K562 (cell line): Measurements from ENCODE around the gene SERPINE1. TPM values are rescaled to one million over a fixed set of nuclear protein-coding genes. Genes with fewer than 3 reads are reported as not detected.

Experiments
- ATAC-seq: fragments of 200-7000 bp; cut with Tn5 transposase; 3 replicates; pipeline ENCODE4 v1.9.1; 2020; ENCODE audit warnings: moderate library complexity
- BruUV-seq: library from RNA; stranded (reverse); fragments of 400-500 nt; replicated peaks from 2 replicates; lab custom pipeline; 2021; lab: Mats Ljungman, UMichigan
- CTCF ChIA-PET: fragments of 300-600 bp; formaldehyde crosslinking; extraction: SDS; loops from one replicate; lab custom pipeline; 2021; ENCODE audit warnings: low intra/inter-chr PET ratio; lab: Yijun Ruan, JAX
- POLR2A ChIA-PET: fragments of 300-600, 350-650 bp; sonication (Branson Sonifier 250); formaldehyde crosslinking; extraction: SDS; loops from one replicate; lab custom pipeline; 2021; ENCODE audit warnings: antibody characterized with exemption, inconsistent platforms; lab: Yijun Ruan, JAX
- DNase-seq, 4 experiments: peaks; one replicate each; pipeline versions ENCODE4 v3.0.0 to v3.0.0-alpha.2; 2011 to 2018; ENCODE audit warnings: low spot score in 3 of 4, mixed read lengths in 3 of 4; ENCODE audit errors: extremely low read depth in 1 of 4
- FAIRE-seq: peaks from 2 replicates; lab custom pipeline; 2011; peaks lifted over from hg19 to GRCh38; lab: Jason Lieb, UNC
- H2AFZ ChIP-seq: 2 replicates; pipeline ENCODE4 v1.6.0; 2011; ENCODE audit warnings: low read depth, low read length, control low read depth, inconsistent platforms
- H3K27ac ChIP-seq: fragments of 200-600 bp; 3 replicates; pipeline ENCODE4 v1.8.0; 2011; ENCODE audit warnings: low read depth, mild to moderate bottlenecking, control low read depth, inconsistent platforms, low read length, moderate library complexity, mixed read lengths; ENCODE audit errors: extremely low read depth
- H3K27me3 ChIP-seq, 2 experiments: fragments of 300-600 bp in 1 of 2; 2 replicates in 1 of 2; 3 replicates in 1 of 2; pipeline versions ENCODE4 v1.6.0 to v1.8.0; 2011; ENCODE audit warnings: inconsistent platforms in 2 of 2, low read length in 2 of 2, mild to moderate bottlenecking in 1 of 2, mixed read lengths in 1 of 2, moderate library complexity in 1 of 2; ENCODE audit not compliant: control insufficient read depth in 2 of 2, insufficient read depth in 2 of 2
- H3K36me3 ChIP-seq: fragments of 300-600 bp; 3 replicates; pipeline ENCODE4 v1.8.0; 2011; ENCODE audit warnings: mild to moderate bottlenecking, low read length, inconsistent platforms; ENCODE audit not compliant: control insufficient read depth, insufficient read depth
- H3K4me1 ChIP-seq, 2 experiments: fragments of 200-600 bp in 1 of 2; replicated peaks in 1 of 2; 2 replicates in 1 of 2; 3 replicates in 1 of 2; pipeline versions ENCODE4 v1.5.1 to v1.8.0; 2011; ENCODE audit warnings: inconsistent platforms in 2 of 2, low read length in 2 of 2, mild to moderate bottlenecking in 1 of 2, mixed read lengths in 1 of 2, moderate library complexity in 1 of 2; ENCODE audit not compliant: control insufficient read depth in 2 of 2, insufficient read depth in 2 of 2
- H3K4me2 ChIP-seq: 2 replicates; pipeline ENCODE4 v1.6.1; 2011; ENCODE audit warnings: low read length, control low read depth, inconsistent platforms, mixed read lengths; ENCODE audit not compliant: insufficient read depth
- H3K4me3 ChIP-seq: fragments of 200-600 bp; sonication (generic), shearing (Covaris generic); 2 replicates; pipeline ENCODE4 v1.5.1; 2016; ENCODE audit warnings: control low read depth, inconsistent platforms
- H3K79me2 ChIP-seq: fragments of 200-600 bp; 3 replicates; pipeline ENCODE4 v1.8.0; 2011; ENCODE audit warnings: low read length, inconsistent platforms; ENCODE audit not compliant: control insufficient read depth, insufficient read depth
- H3K9ac ChIP-seq, 2 experiments: 2 replicates each; pipeline versions ENCODE4 v1.6.0 to v1.6.1; 2011; ENCODE audit warnings: low read depth in 2 of 2, low read length in 2 of 2, control low read depth in 1 of 2, inconsistent platforms in 1 of 2, mild to moderate bottlenecking in 1 of 2, mixed read lengths in 1 of 2; ENCODE audit not compliant: insufficient read depth in 1 of 2
- H3K9me1 ChIP-seq: one replicate; pipeline ENCODE4 v1.6.0; 2011; ENCODE audit warnings: inconsistent platforms, mild to moderate bottlenecking, low read length, moderate library complexity; ENCODE audit not compliant: control insufficient read depth, insufficient read depth
- H3K9me3 ChIP-seq: replicated peaks from 2 replicates; pipeline ENCODE4 v1.5.1; 2011; ENCODE audit warnings: low read depth, low read length, inconsistent platforms; ENCODE audit not compliant: control insufficient read depth, insufficient read depth
- H4K20me1 ChIP-seq: replicated peaks from 2 replicates; pipeline ENCODE4 v1.6.1; 2011; ENCODE audit warnings: low read length, inconsistent platforms, mixed read lengths; ENCODE audit not compliant: control insufficient read depth, insufficient read depth
- ARID1B ChIP-seq: fragments of 450-650 bp; IDR thresholded peaks from 2 replicates; pipeline ENCODE4 v1.6.1; 2016; ENCODE audit warnings: antibody characterized with exemption, mild to moderate bottlenecking, inconsistent platforms
- ASH1L ChIP-seq: fragments of 450-650 bp; IDR thresholded peaks from 2 replicates; pipeline ENCODE4 v1.6.1; 2018; ENCODE audit warnings: borderline replicate concordance, mild to moderate bottlenecking, low read depth; ENCODE audit not compliant: partially characterized antibody
- CREM ChIP-seq: IDR thresholded peaks from 2 replicates; pipeline ENCODE4 v1.6.1; 2014; ENCODE audit warnings: antibody characterized with exemption, low read depth
- DLX4 ChIP-seq: fragments of 250-450 bp; sonication (Bioruptor Pico); IDR thresholded peaks from 2 replicates; pipeline ENCODE4 v1.6.1; 2021; ENCODE audit warnings: mild to moderate bottlenecking
- FOSL1 ChIP-seq: fragments of 200-800 bp; sonication (Bioruptor generic); conservative IDR thresholded peaks from 2 replicates; pipeline ENCODE4 v1.6.1; 2016; ENCODE audit warnings: missing genetic modification characterization, missing compliant biosample characterization
- FOXP1 ChIP-seq: sonication (generic); formaldehyde crosslinking; IDR thresholded peaks from 2 replicates; pipeline ENCODE4 v1.8.0; 2022; ENCODE audit warnings: mild to moderate bottlenecking, missing genetic modification reagents
- HEY1 ChIP-seq: fragments of 250-450 bp; sonication (Bioruptor Pico); IDR thresholded peaks from 2 replicates; pipeline ENCODE4 v1.5.0; 2020; ENCODE audit warnings: mild to moderate bottlenecking, moderate library complexity, borderline replicate concordance
- HOMEZ ChIP-seq: fragments of 250-450 bp; sonication (Bioruptor Pico); IDR thresholded peaks from 2 replicates; pipeline ENCODE4 v1.4.0; 2020; ENCODE audit warnings: mild to moderate bottlenecking, moderate library complexity
- JUN ChIP-seq, 2 experiments: sonication (generic) in 1 of 2; formaldehyde crosslinking in 1 of 2; IDR thresholded peaks; 2 replicates each; pipeline versions ENCODE4 v1.6.1 to v1.8.0; 2012 to 2022; ENCODE audit warnings: borderline replicate concordance in 2 of 2, mild to moderate bottlenecking in 2 of 2, improper control_type of control experiment in 1 of 2, low read depth in 1 of 2, low read length in 1 of 2, missing genetic modification reagents in 1 of 2
- KDM1A ChIP-seq, 2 experiments: fragments of 450-650 bp; IDR thresholded peaks; 2 replicates each; pipeline ENCODE4 v1.6.1; 2016; ENCODE audit warnings: mild to moderate bottlenecking in 2 of 2
- KDM5B ChIP-seq: fragments of 200-600 bp; sonication (generic); IDR thresholded peaks from 2 replicates; pipeline ENCODE4 v1.6.1; 2012; ENCODE audit warnings: low read depth, mild to moderate bottlenecking, moderate library complexity, low read length, control low read depth, inconsistent platforms; ENCODE audit not compliant: insufficient replicate concordance
- MAFG ChIP-seq: fragments of 450-650 bp; conservative IDR thresholded peaks from 2 replicates; pipeline ENCODE4 v1.6.1; 2016; ENCODE audit warnings: missing genetic modification characterization, missing compliant biosample characterization
- NFRKB ChIP-seq: fragments of 450-650 bp; IDR thresholded peaks from 2 replicates; pipeline ENCODE4 v1.6.1; 2016; ENCODE audit warnings: low read depth
- NR2C2 ChIP-seq, 2 experiments: fragments of 200-800 bp in 1 of 2; sonication (Bioruptor generic) in 1 of 2; sonication (generic) in 1 of 2; formaldehyde crosslinking in 1 of 2; IDR thresholded peaks; 2 replicates each; pipeline versions ENCODE4 v1.6.1 to v1.8.0; 2016 to 2022; ENCODE audit warnings: mild to moderate bottlenecking in 1 of 2, missing compliant biosample characterization in 1 of 2, missing genetic modification characterization in 1 of 2, missing genetic modification reagents in 1 of 2
- SMARCB1 ChIP-seq: IDR thresholded peaks from 2 replicates; pipeline ENCODE4 v1.6.1; 2011; ENCODE audit warnings: improper control_type of control experiment, low read depth; ENCODE audit not compliant: insufficient read length
- TCF7L2 ChIP-seq: fragments of 150-350 bp; IDR thresholded peaks from 2 replicates; pipeline ENCODE4 v1.6.1; 2016; ENCODE audit warnings: low read depth, mild to moderate bottlenecking, low read length, moderate library complexity
- ZBTB7A ChIP-seq: IDR thresholded peaks from 2 replicates; pipeline ENCODE4 v1.6.1; 2011; ENCODE audit warnings: low read depth, mild to moderate bottlenecking, low read length, moderate library complexity, borderline replicate concordance; ENCODE audit not compliant: control insufficient read depth
- WGBS: fragments of 100-300 bp; shearing (Covaris generic); methylation state at CpG from one replicate; pipeline ENCODE4 v1.1.6; 2016; ENCODE audit warnings: low coverage, mixed read lengths; ENCODE audit not compliant: insufficient coverage; ENCODE audit errors: missing lambda C conversion rate; 5-methylcytosine and 5-hydroxymethylcytosine counted together
- in situ Hi-C: fragments of 300-500 bp; cut with MboI; formaldehyde crosslinking; loops from 4 replicates; pipeline ENCODE4 v1.15.0; 2018; ENCODE audit warnings: inconsistent platforms, mixed read lengths
- intact Hi-C: fragments of 100-400 bp; cut with micrococcal nuclease; formaldehyde crosslinking; loops from 2 replicates; pipeline ENCODE4 v1.14.2; 2022
- polyA plus RNA-seq, 8 experiments: library from polyadenylated mRNA; depleted of rRNA in 4 of 8; stranded (reverse) in 5 of 8; unstranded in 3 of 8; fragments of >200 nt; fragmentation: Nextera tagmentation in 2 of 8; fragmentation: Illumina TruSeq in 1 of 8; extraction: Ambion mirVana in 2 of 8; extraction: Trizol in 1 of 8; gene quantifications; 2 replicates each; pipeline versions ENCODE4 v1.2.1 to v1.2.3, GENCODE V29; 2011 to 2014; ENCODE audit warnings: inconsistent platforms in 1 of 8, missing spikeins in 1 of 8
- total RNA-seq, 7 experiments: library from RNA; depleted of rRNA in 6 of 7; stranded (reverse); fragments of >200 nt in 6 of 7; fragmentation: Illumina TruSeq in 2 of 7; extraction: Trizol in 2 of 7; gene quantifications; 2 replicates each; pipeline versions ENCODE4 v1.2.1 to v1.2.3, GENCODE V29; 2011 to 2021; ENCODE audit warnings: low replicate concordance in 1 of 7

SERPINE1 gene
- total and polyA plus RNA-seq, 9 of the 15 experiments (the other 6 are each of a cell fraction or from before 2014, with no cell fraction given): 0.22 to 4.8 (median 0.91) TPM

GRCh38 chr7:101166909-101167644 lies 40.2 kb downstream of the SERPINE1 start:
- no peak overlapping the region for H2AFZ ChIP-seq
- no peaks in the 10 kb centered on the region for H3K79me2 ChIP-seq
- H3K4me3 ChIP-seq: no peak overlapping the region
- H4K20me1 ChIP-seq: peaks cover 26% of the 10 kb centered on the region
- H3K4me2 ChIP-seq: no peak overlapping the region
- in situ Hi-C loops (no loop called here), intact Hi-C loops (no loop called here)
- ATAC-seq (no peak), FAIRE-seq (no peak), DNase-seq (peak in 2 of 4 experiments; percentile 20 to 58)
- H3K36me3 ChIP-seq: no peaks in the 10 kb centered on the region; the same call in 2 of the 3 replicates
- H3K4me1 ChIP-seq: peaks cover 36 to 69% of the 10 kb centered on the region in 2 experiments
- H3K9me1 ChIP-seq: peaks cover 6% of the 10 kb centered on the region
- no TSS peak for BruUV-seq
- no peak overlapping the region for H3K27ac ChIP-seq
- peaks cover 20 to 37% of the 10 kb centered on the region in 2 experiments; a peak in 4 of 5 replicates for H3K27me3 ChIP-seq
- no peaks in the 10 kb centered on the region for H3K9me3 ChIP-seq
- ChIA-PET POLR2A (no interaction called here), CTCF (no interaction called here)
- H3K9ac ChIP-seq: no peak overlapping the region; a peak in 1 of 4 replicates
- WGBS: under 1% methylated on average over 13 of the region's 19 CpGs
- TF ChIP-seq ZBTB7A: no peak
- TF ChIP-seq HEY1 (CRISPR knock-in tag): no peak
- no peak for TF ChIP-seq ASH1L
- peak; percentile 37 to 50; a peak in 1 of 4 replicates for TF ChIP-seq KDM1A (IDR thresholded peaks at IDR 0.05)
- no peak for TF ChIP-seq FOXP1 (CRISPR knock-in tag)
- peak; percentile 12 for TF ChIP-seq KDM5B
- no peak for TF ChIP-seq NR2C2 (CRISPR knock-in tag; IDR thresholded peaks at IDR 0.05)
- no peak for TF ChIP-seq NR2C2 (tag; IDR thresholded peaks at IDR 0.05)
- TF ChIP-seq NFRKB: no peak
- no peak for TF ChIP-seq DLX4
- TF ChIP-seq ARID1B: 0 out of 2 replicates have a peak, but pooled peaks have one; percentile 7
- TF ChIP-seq HOMEZ: no peak
- TF ChIP-seq FOSL1 (tag): 0 out of 2 replicates have a peak, but pooled peaks have one; percentile 30
- 0 out of 2 replicates have a peak, but pooled peaks have one; percentile 2 for TF ChIP-seq CREM
- no peak for TF ChIP-seq TCF7L2
- TF ChIP-seq MAFG (tag): no peak
- peak; percentile 49; the same call in 1 of the 2 replicates for TF ChIP-seq JUN (IDR thresholded peaks at IDR 0.05; ENCODE audit: borderline replicate concordance, low read depth, low read length)
- TF ChIP-seq JUN (CRISPR knock-in tag; IDR thresholded peaks at IDR 0.05; ENCODE audit: borderline replicate concordance): no peak
- TF ChIP-seq SMARCB1: no peak
